ENCODE results near the gene DKKL1. TPM values are rescaled to one million over a fixed set of nuclear protein-coding genes. Genes with fewer than 3 reads are reported as not detected.

DKKL1 gene
- total RNA-seq, 1 experiment from 2014 or later: 1.0 TPM

GRCh38 chr19:49387936-49388372, 24.3 kb downstream of the DKKL1 start, which contains the start of gene KASH5:
TSS of gene KASH5 (plus strand) at chr19:49388249. CDS start at chr19:49390884, 2,635 bp downstream.
- H3K36me3 ChIP-seq (ENCODE audit: control insufficient read depth in 1 of 2, insufficient read depth in 2 of 2, low read length in 2 of 2): no peaks in the 10 kb centered on the region
- ChIA-PET RAD21 (ENCODE audit: low non-redundant PET in 1 of 2, low total read pairs in 2 of 2, uncharacterized antibody in 2 of 2, unreplicated experiment in 2 of 2) (no interaction called here), POLR2A (no interaction called here), CTCF (no interaction called here)
- no peaks in the 10 kb centered on the region for H3K27me3 ChIP-seq (ENCODE audit: insufficient read depth, low read length)
- H3K4me1 ChIP-seq (ENCODE audit: control insufficient read depth in 1 of 2, insufficient read depth in 2 of 2, low read length in 2 of 2): peaks cover 3 to 10% of the 10 kb centered on the region in 2 experiments; a peak in 3 of 4 replicates
- DNase-seq (ENCODE audit: low read depth, low spot score) (no peak), ATAC-seq (no peak)
- no peaks in the 10 kb centered on the region for H3K79me2 ChIP-seq (ENCODE audit: insufficient read depth, low read length)
- no peak within 1 kb of the TSS for H3K9ac ChIP-seq (ENCODE audit: low read length)
- no peaks in the 10 kb centered on the region; a peak in 1 of 4 replicates for H3K9me3 ChIP-seq (ENCODE audit: control insufficient read depth in 1 of 2, insufficient read depth in 1 of 2, low read depth in 1 of 2, low read length in 2 of 2)
- TF ChIP-seq EZH2phosphoT487 (IDR thresholded peaks at IDR 0.05; ENCODE audit: borderline replicate concordance) (no peak), CBX3 (IDR thresholded peaks at IDR 0.05; ENCODE audit: low read depth) (no peak), SIN3A (IDR thresholded peaks at IDR 0.05; ENCODE audit: low read depth) (no peak), JUND (IDR thresholded peaks at IDR 0.05) (no peak), FOSL1 (IDR thresholded peaks at IDR 0.05; ENCODE audit: low read depth) (no peak), EZH2 (IDR thresholded peaks at IDR 0.05) (no peak), YY1 (IDR thresholded peaks at IDR 0.05; ENCODE audit: extremely low read depth, insufficient replicate concordance, low read depth, low read length) (no peak), SP1 (IDR thresholded peaks at IDR 0.05; ENCODE audit: low read depth) (no peak), POLR2AphosphoS5 (IDR thresholded peaks at IDR 0.05; ENCODE audit: low read depth, low read length) (no peak), EGR1 (IDR thresholded peaks at IDR 0.05; ENCODE audit: low read depth) (no peak), ZFX (IDR thresholded peaks at IDR 0.05) (no peak), TCF7L2 (IDR thresholded peaks at IDR 0.05; ENCODE audit: borderline replicate concordance, extremely low read depth, insufficient read depth, insufficient read length) (no peak)
- TF ChIP-seq, protein P1, sequence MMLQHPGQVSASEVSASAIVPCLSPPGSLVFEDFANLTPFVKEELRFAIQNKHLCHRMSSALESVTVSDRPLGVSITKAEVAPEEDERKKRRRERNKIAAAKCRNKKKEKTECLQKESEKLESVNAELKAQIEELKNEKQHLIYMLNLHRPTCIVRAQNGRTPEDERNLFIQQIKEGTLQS (IDR thresholded peaks at IDR 0.05): no peak
- TF ChIP-seq, protein P2, sequence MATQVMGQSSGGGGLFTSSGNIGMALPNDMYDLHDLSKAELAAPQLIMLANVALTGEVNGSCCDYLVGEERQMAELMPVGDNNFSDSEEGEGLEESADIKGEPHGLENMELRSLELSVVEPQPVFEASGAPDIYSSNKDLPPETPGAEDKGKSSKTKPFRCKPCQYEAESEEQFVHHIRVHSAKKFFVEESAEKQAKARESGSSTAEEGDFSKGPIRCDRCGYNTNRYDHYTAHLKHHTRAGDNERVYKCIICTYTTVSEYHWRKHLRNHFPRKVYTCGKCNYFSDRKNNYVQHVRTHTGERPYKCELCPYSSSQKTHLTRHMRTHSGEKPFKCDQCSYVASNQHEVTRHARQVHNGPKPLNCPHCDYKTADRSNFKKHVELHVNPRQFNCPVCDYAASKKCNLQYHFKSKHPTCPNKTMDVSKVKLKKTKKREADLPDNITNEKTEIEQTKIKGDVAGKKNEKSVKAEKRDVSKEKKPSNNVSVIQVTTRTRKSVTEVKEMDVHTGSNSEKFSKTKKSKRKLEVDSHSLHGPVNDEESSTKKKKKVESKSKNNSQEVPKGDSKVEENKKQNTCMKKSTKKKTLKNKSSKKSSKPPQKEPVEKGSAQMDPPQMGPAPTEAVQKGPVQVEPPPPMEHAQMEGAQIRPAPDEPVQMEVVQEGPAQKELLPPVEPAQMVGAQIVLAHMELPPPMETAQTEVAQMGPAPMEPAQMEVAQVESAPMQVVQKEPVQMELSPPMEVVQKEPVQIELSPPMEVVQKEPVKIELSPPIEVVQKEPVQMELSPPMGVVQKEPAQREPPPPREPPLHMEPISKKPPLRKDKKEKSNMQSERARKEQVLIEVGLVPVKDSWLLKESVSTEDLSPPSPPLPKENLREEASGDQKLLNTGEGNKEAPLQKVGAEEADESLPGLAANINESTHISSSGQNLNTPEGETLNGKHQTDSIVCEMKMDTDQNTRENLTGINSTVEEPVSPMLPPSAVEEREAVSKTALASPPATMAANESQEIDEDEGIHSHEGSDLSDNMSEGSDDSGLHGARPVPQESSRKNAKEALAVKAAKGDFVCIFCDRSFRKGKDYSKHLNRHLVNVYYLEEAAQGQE (IDR thresholded peaks at IDR 0.05; ENCODE audit: low read depth): no peak
- no peak within 1 kb of the TSS for H3K27ac ChIP-seq (ENCODE audit: low read depth, low read length)
- intact Hi-C loops (cut with micrococcal nuclease): no loop called here
- no peaks in the 10 kb centered on the region for H4K20me1 ChIP-seq (ENCODE audit: insufficient read depth)
- no peaks in the 10 kb centered on the region for H3K9me2 ChIP-seq (ENCODE audit: insufficient read depth)
- no peak within 1 kb of the TSS for H3K4me3 ChIP-seq (replicated peaks in 1 of 2; ENCODE audit: low read depth in 1 of 2, low read length in 2 of 2)
- no peak within 1 kb of the TSS for H3K4me2 ChIP-seq (ENCODE audit: low read length)
- no peak within 1 kb of the TSS for H2AFZ ChIP-seq (ENCODE audit: low read depth, low read length, poor library complexity, severe bottlenecking)
- no TSS peak for BruUV-seq (replicated peaks)
